Measurements from ENCODE around the gene USE1. TPM values are rescaled to one million over a fixed set of nuclear protein-coding genes. Genes with fewer than 3 reads are reported as not detected.

The USE1 gene
- total and polyA plus RNA-seq, 2 of the 4 experiments (the other 2 are of a cell fraction), result 17.2 to 24.2 TPM

DNA sequence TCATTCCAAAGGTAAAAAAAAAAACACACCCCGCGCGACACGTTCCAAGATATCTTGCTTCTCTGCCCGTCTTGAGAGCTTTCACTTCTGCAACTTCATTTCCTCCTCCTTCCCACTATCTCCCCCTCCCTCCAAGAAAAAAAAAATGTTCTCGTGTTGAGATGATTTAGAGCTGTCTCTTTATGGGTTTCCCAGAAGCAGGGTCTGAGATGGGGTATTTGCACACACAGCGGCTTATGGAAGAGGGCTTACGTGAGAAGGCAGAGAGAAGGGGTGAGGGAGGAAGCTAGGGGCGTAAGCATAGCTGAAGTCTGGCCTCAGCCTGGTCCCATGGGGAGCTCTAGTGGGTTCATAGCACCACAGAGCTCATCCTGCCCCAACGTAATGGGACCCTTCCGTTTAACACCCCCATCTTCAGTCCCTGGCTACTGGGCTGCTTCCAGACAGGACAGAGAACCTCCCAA, 31.3 kb upstream of the USE1 start:
- Histone ChIP-seq H3K27ac (ENCODE audit: insufficient read depth, low read length) (no peak overlapping the region), H3K4me2 (ENCODE audit: low read depth, low read length) (no peak overlapping the region), H2BK120ac (ENCODE audit: low read depth, low read length) (no peak overlapping the region), H3K4ac (ENCODE audit: low read depth, low read length) (no peak overlapping the region), H2AK5ac (ENCODE audit: low read depth, low read length) (no peak overlapping the region), H3K9ac (ENCODE audit: low read depth, low read length) (no peak overlapping the region), H2BK20ac (ENCODE audit: low read depth, low read length) (no peak overlapping the region), H3K18ac (ENCODE audit: low read depth, low read length) (no peak overlapping the region), H3K4me3 (ENCODE audit: insufficient read depth, low read depth, low read length) (no peak overlapping the region), H3K36me3 (ENCODE audit: control insufficient read depth, insufficient read depth, low read length) (peaks cover 64% of the 10 kb centered on the region), H2BK5ac (ENCODE audit: low read depth, low read length, poor library complexity, severe bottlenecking) (no peak overlapping the region), H4K5ac (ENCODE audit: low read depth, low read length) (no peak overlapping the region), H3K27me3 (ENCODE audit: control insufficient read depth, insufficient read depth, low read length) (no peaks in the 10 kb centered on the region), H4K20me1 (ENCODE audit: insufficient read depth, low read length) (peaks cover 4% of the 10 kb centered on the region; the same call in 1 of the 2 replicates), H3K9me3 (ENCODE audit: control insufficient read depth, insufficient read depth, low read length) (no peaks in the 10 kb centered on the region), H3K79me1 (ENCODE audit: low read depth in 1 of 2, low read length in 2 of 2) (peaks cover 0 to 12% of the 10 kb centered on the region in 2 experiments; a peak in 3 of 4 replicates), H4K8ac (ENCODE audit: low read depth in 2 of 2, low read length in 2 of 2) (no peak overlapping the region), H3K9me1 (ENCODE audit: insufficient read depth, low read length) (no peaks in the 10 kb centered on the region; the same call in 1 of the 2 replicates), H3K14ac (replicated peaks; ENCODE audit: low read depth, low read length) (no peak overlapping the region), H2BK15ac (ENCODE audit: low read depth, low read length) (no peak overlapping the region), H2AFZ (replicated peaks; ENCODE audit: low read length, poor library complexity) (no peak overlapping the region), H3K56ac (ENCODE audit: extremely low read depth, insufficient read depth, low read length) (no peak overlapping the region), H3K4me1 (ENCODE audit: control insufficient read depth, insufficient read depth, low read length) (no peaks in the 10 kb centered on the region), H4K91ac (ENCODE audit: insufficient read depth, low read depth, low read length) (no peak overlapping the region), H2AK9ac (replicated peaks; ENCODE audit: low read depth, low read length, poor library complexity) (no peak overlapping the region), H3K23ac (ENCODE audit: low read depth, low read length) (no peak overlapping the region)
- TF ChIP-seq CHD1 (IDR thresholded peaks at IDR 0.05; ENCODE audit: low read depth, low read length) (no peak), RAD21 (IDR thresholded peaks at IDR 0.05; ENCODE audit: low read length) (no peak), MAZ (IDR thresholded peaks at IDR 0.05; ENCODE audit: borderline replicate concordance, low read depth, low read length) (no peak), BHLHE40 (IDR thresholded peaks at IDR 0.05; ENCODE audit: low read depth, low read length) (no peak), RFX5 (IDR thresholded peaks at IDR 0.05; ENCODE audit: low read depth, low read length) (no peak), RCOR1 (IDR thresholded peaks at IDR 0.05; ENCODE audit: insufficient replicate concordance, low read length) (no peak), FOS (IDR thresholded peaks at IDR 0.05; ENCODE audit: low read depth, low read length) (no peak), POLR2A (IDR thresholded peaks at IDR 0.05; ENCODE audit: low read depth, low read length) (no peak), NFE2L2 (IDR thresholded peaks at IDR 0.05; ENCODE audit: low read depth, low read length) (no peak), MXI1 (IDR thresholded peaks at IDR 0.05; ENCODE audit: borderline replicate concordance, low read depth, low read length) (no peak), CEBPB (IDR thresholded peaks at IDR 0.05; ENCODE audit: low read depth, low read length) (no peak)
- TF ChIP-seq, protein P1, sequence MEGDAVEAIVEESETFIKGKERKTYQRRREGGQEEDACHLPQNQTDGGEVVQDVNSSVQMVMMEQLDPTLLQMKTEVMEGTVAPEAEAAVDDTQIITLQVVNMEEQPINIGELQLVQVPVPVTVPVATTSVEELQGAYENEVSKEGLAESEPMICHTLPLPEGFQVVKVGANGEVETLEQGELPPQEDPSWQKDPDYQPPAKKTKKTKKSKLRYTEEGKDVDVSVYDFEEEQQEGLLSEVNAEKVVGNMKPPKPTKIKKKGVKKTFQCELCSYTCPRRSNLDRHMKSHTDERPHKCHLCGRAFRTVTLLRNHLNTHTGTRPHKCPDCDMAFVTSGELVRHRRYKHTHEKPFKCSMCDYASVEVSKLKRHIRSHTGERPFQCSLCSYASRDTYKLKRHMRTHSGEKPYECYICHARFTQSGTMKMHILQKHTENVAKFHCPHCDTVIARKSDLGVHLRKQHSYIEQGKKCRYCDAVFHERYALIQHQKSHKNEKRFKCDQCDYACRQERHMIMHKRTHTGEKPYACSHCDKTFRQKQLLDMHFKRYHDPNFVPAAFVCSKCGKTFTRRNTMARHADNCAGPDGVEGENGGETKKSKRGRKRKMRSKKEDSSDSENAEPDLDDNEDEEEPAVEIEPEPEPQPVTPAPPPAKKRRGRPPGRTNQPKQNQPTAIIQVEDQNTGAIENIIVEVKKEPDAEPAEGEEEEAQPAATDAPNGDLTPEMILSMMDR (conservative IDR thresholded peaks at IDR 0.05; ENCODE audit: low read depth, low read length), result no peak
- TF ChIP-seq, protein P2, sequence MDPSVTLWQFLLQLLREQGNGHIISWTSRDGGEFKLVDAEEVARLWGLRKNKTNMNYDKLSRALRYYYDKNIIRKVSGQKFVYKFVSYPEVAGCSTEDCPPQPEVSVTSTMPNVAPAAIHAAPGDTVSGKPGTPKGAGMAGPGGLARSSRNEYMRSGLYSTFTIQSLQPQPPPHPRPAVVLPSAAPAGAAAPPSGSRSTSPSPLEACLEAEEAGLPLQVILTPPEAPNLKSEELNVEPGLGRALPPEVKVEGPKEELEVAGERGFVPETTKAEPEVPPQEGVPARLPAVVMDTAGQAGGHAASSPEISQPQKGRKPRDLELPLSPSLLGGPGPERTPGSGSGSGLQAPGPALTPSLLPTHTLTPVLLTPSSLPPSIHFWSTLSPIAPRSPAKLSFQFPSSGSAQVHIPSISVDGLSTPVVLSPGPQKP (IDR thresholded peaks at IDR 0.05; ENCODE audit: borderline replicate concordance, low read depth, low read length), result no peak
- TF ChIP-seq, protein P3, sequence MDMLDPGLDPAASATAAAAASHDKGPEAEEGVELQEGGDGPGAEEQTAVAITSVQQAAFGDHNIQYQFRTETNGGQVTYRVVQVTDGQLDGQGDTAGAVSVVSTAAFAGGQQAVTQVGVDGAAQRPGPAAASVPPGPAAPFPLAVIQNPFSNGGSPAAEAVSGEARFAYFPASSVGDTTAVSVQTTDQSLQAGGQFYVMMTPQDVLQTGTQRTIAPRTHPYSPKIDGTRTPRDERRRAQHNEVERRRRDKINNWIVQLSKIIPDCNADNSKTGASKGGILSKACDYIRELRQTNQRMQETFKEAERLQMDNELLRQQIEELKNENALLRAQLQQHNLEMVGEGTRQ (IDR thresholded peaks at IDR 0.05; ENCODE audit: low read depth, low read length), result no peak
- intact Hi-C loops (cut with micrococcal nuclease), result no loop called here
- no TSS peak for BruUV-seq (replicated peaks)
- 93% methylated on average over 3 of the region's 11 CpGs; no CpG with 5 or more reads in 1 of the 2 experiments for WGBS, 2 experiments (ENCODE audit: extremely low coverage in 2 of 2, insufficient read length in 1 of 2)
- no peak for DNase-seq
- dilution Hi-C loops (cut with HindIII; ENCODE audit: low sequenced_read_pairs, unreplicated experiment), result no loop called here
- in situ Hi-C loops (cut with MboI; ENCODE audit: low sequenced_read_pairs), result no loop called here
- no peak for ATAC-seq (ENCODE audit: low read depth)
- POLR2A ChIA-PET (ENCODE audit: unreplicated experiment), result no interaction called here
- CTCF ChIA-PET, result no interaction called here

Data from IMR-90 (cell line).